ENCODE data around the gene HOXD11.

HOXD11 gene

DNA sequence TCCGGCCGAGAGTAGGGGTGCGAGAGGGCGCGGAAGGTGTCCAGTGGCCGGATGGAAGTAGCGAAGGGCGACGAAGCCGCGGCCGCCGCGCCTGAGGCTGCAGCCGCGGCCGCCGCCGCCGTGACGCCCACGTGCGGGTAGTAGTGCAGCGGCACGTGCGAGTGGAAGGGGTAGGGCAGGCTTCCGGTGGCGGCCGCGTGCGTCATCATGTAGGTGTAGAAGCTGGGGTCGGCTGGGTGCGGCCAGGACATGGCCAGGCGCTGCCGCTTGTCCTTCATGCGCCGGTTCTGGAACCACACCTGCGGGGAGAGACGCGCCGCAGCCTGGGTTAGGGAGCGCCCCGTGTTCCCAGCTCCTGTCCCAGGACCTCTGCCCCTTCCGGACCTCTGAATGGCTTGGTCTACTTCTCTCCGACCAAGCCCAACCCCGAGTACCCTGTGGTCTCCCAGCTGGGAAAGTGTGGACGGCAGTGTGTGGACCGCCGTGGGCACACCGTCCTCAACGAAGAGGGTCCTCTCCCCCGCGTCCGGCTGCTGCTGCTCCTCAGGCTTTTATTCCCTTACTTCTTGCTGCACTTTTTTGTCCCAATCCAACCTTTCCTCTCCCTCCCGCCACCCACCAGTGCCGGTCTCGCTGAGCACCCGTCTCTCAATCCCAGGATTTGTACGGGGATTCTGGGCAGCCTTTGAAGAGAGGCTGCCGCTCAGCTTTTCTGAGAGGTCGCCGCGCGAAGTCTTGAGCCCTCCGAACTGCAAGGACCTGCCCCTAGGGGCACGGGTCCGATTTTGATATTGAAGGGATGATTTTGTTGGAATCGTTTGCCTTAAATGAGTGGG, 26.3 kb upstream of the HOXD11 start:
- in situ Hi-C loops (cut with HindIII; ENCODE audit: low pct_ligation_motif_present, low pct_unique_long_range_greater_than_20kb, low sequenced_read_pairs) = no loop called here
- no peak for DNase-seq

GRCh38 chr2:176081376-176081836, 25.7 kb upstream of the HOXD11 start:
- DNase-seq = no peak
- in situ Hi-C loops (cut with HindIII; ENCODE audit: low pct_ligation_motif_present, low pct_unique_long_range_greater_than_20kb, low sequenced_read_pairs) = no loop called here

DNA sequence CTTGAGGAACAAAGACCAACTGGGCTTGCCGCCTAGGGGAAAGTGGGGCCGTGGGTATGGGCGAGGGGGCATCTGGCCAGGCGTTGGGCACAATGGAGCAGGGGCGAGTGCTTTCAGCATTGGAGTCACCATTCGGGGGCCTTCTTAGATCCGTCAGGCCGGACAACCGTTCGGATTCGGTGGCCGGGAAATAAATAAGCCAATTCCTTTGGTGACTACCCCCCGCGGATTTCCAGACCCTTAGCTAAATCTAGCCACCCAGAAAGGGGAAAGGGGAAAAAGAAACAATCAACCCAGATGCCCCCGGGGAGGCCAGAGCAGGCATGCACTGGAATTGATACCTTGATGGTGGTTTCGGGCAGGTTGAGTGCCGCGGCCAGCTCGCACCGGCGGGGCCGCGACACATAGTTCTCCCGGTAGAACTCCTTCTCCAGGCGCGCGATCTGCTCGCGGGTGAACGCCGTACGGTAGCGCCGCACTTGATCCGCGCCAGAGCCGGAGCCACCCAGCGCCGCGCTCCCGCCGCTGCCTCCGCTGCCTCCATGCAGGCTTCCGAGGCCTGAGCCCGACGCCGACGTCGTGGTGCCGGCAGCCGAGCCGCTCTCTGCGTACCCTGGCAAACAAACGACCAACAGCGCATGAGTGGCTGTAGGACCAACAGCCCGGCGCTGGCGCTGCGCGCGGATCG, 25.1 kb upstream of the HOXD11 start:
- DNase-seq = no peak
- in situ Hi-C loops (cut with HindIII; ENCODE audit: low pct_ligation_motif_present, low pct_unique_long_range_greater_than_20kb, low sequenced_read_pairs) = no loop called here

DNA sequence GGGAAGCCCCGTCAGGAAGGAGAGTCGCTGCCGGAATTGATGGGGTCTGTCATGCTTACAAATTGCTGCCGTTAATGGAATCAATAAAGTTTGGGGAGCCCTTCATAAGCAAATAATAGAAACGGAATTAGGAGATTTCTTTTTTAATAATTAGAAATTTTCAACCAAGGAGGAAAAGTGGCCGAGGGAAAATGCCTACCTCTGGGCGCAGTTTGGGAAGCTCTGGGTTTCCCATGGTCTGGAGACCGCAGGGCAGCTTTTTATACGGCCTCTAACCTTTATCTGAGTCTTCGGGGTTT, 24.6 kb upstream of the HOXD11 start:
- no peak for DNase-seq
- in situ Hi-C loops (cut with HindIII; ENCODE audit: low pct_ligation_motif_present, low pct_unique_long_range_greater_than_20kb, low sequenced_read_pairs) = no loop called here

DNA sequence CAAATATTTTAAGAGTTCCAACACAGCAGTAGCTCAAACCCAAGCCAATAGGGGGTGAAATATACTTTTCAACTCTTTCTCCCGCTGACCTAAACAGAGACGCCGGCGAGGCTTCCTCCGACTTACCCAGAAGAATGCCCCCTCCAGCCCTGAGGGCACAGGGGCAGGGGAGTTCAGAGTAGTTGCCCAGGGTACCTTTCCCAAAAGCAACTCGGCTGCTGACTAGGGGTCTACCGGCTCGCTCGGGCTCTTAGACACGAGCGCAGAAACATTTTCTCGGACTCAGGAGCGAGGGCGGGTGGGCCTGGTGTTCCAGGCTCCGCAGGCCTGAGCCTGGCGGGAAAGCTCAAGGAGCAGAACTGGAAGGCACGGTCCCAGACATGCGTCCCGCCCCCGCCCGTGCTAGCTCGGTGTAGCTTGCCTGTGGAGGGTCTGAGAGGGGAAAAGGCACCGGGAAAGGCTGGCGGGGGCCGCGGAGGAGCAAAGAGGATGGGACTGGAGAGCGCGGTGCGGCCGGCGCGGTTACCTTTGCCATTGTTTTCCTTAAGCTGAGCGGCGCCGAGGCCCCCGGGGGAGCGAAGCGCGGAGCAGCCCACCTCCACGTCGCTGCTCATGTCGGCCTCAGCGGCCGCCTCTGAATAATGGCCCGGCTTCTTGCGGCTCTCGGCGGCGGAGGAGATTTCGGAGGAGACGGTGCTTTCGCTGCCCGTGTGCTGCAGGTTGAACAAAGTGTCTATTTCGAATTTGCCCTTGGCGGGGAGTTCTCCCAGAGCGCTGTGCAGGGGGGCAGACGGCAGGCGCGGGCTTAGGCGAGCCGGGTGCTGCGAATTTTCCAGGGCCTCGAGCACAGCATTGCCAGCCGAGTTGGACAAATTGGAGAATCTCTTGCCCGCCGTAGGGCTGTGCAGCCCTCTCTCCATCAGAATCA, 24.0 kb upstream of the HOXD11 start:
- in situ Hi-C loops (cut with HindIII; ENCODE audit: low pct_ligation_motif_present, low pct_unique_long_range_greater_than_20kb, low sequenced_read_pairs) = no loop called here
- DNase-seq = no peak

GRCh38 chr2:176083796-176084261, 23.3 kb upstream of the HOXD11 start, which contains the start of gene EVX2:
Gene EVX2 (minus strand): TSS chr2:176083962. CDS start chr2:176083776, 186 bp downstream.
- DNase-seq = no peak
- in situ Hi-C loops (cut with HindIII; ENCODE audit: low pct_ligation_motif_present, low pct_unique_long_range_greater_than_20kb, low sequenced_read_pairs) = no loop called here

- no peak for DNase-seq
- in situ Hi-C loops (cut with HindIII; ENCODE audit: low pct_ligation_motif_present, low pct_unique_long_range_greater_than_20kb, low sequenced_read_pairs) = no loop called here
These were observed 22.4 kb upstream of the HOXD11 start for GRCh38 chr2:176084611-176085119.

DNA sequence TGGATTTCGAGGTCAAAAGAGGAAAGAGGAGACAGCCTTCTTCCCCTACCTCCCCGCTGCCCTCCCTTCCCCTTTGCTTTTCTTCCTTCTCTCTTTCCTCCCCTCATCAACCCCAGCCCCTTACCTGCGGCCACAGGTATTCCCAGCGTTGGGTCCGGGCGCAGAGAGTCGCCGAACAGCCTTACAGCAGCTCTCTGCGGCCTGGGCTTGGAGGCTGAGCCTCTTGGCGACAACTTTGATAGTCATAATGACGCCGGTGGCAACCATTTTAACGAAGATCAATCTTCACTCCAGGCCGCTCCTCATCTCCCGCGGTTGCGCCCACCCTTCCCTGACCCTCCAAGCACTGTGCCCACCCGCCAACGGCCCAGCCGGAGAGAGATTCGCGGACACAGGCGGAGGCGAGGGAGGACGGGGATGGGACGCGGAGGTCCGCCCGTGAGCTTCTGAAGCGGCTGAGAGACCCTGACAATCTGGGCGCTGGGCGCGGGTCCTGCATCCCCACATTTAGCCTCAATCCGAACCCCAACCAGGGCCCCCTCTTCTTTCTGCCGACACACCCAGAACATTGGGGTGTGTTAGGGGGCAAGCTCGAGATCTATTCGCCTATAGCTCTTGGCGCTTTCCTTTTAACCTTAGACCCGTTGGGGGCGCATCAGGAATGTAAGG, 21.8 kb upstream of the HOXD11 start:
- no peak for DNase-seq
- in situ Hi-C loops (cut with HindIII; ENCODE audit: low pct_ligation_motif_present, low pct_unique_long_range_greater_than_20kb, low sequenced_read_pairs) = no loop called here

GRCh38 chr2:176085861-176086771, 21.0 kb upstream of the HOXD11 start:
- in situ Hi-C loops (cut with HindIII; ENCODE audit: low pct_ligation_motif_present, low pct_unique_long_range_greater_than_20kb, low sequenced_read_pairs) = no loop called here
- peak; percentile 54 for DNase-seq

DNA sequence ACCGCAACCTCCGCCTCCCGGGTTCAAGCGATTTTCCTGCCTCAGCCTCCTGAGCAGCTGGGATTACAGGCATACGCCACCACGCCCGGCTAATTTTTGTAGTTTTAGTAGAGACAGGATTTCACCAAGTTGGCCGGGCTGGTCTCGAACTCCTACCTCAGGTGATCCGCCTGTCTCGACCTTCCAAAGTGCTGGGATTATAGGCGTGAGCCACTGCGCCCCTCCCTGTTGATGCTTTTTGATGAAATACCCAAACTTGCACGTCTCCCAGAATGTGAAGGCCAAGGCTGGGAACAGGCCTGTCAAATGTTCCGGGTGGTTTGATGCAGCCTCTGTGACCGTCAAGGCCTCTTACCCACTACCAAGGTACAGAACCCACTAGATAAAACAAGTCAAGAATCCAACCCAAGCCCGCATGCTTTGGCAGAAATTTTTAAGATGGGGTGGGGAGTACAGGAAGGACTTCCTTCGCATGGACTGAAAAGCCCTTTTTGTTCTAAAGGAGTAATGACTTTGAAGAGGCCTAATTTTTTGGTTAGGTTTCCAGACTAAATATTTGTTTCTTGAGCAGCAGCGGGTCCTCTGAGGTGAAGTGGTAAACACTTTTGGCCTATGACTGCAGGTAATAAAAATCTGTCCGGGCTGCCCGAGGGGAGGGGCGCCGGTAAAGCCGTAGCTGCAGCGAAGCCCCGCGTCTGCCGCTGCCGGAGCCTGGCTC, 19.6 kb upstream of the HOXD11 start:
- no peak for DNase-seq
- in situ Hi-C loops (cut with HindIII; ENCODE audit: low pct_ligation_motif_present, low pct_unique_long_range_greater_than_20kb, low sequenced_read_pairs) = no loop called here

- in situ Hi-C loops (cut with HindIII; ENCODE audit: low pct_ligation_motif_present, low pct_unique_long_range_greater_than_20kb, low sequenced_read_pairs) = no loop called here
These were observed 18.8 kb upstream of the HOXD11 start for GRCh38 chr2:176088048-176088936.

GRCh38 chr2:176088937-176089842, 17.9 kb upstream of the HOXD11 start:
- in situ Hi-C loops (cut with HindIII; ENCODE audit: low pct_ligation_motif_present, low pct_unique_long_range_greater_than_20kb, low sequenced_read_pairs) = no loop called here
- DNase-seq = no peak

More at GRCh38 chr2:176088048-176088936, 18.8 kb upstream of the HOXD11 start:
- peak; percentile 67 for DNase-seq

GRCh38 chr2:176089843-176090395, 17.2 kb upstream of the HOXD11 start:
- DNase-seq = no peak
- in situ Hi-C loops (cut with HindIII; ENCODE audit: low pct_ligation_motif_present, low pct_unique_long_range_greater_than_20kb, low sequenced_read_pairs) = no loop called here

- in situ Hi-C loops (cut with HindIII; ENCODE audit: low pct_ligation_motif_present, low pct_unique_long_range_greater_than_20kb, low sequenced_read_pairs) = no loop called here
- DNase-seq = no peak
These were observed 16.2 kb upstream of the HOXD11 start for GRCh38 chr2:176090862-176091261.
